ENCODE data around the gene SHC1.

Gene SHC1

DNA sequence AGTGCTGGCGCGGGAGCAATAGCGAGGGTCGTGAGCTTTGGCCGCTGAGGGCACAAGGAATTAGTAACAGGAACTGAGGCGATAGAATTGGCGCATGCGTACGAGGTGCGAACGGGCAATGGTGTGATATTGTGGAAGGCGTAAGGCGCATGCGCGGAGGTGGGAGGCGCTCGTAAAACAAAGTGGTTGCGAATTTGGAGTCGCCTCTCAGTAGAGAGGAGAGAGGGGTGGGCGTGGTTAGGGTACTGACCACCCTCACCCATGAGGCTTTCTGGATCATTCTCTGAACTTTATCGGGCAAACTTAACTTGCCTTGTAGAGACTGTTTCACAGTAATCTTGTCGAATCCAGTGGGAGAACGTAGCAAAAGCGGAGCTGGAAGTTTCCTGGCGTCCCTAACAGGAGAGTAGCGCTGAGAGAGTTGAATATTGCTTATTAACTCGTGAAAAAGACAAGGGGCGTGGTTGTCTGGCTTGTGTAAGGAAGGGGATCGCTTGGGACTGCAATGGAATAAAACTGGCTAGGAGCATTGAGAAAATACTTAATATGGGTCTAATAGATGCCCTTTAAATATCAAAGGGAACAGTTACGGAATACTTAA lies 4.4 kb upstream of the SHC1 start:
- no peaks in the 10 kb centered on the region for H3K9me3 ChIP-seq (replicated peaks in 1 of 11)
- peak overlapping the region; percentile 79 to 99 (median 91) for H3K9ac ChIP-seq
- H3K27me3 ChIP-seq: no peaks in the 10 kb centered on the region
- H3K36me3 ChIP-seq: peaks cover 0 to 33% (median 19%) of the 10 kb centered on the region in 11 experiments; a peak in 19 of 22 replicates
- H3K27ac ChIP-seq: peak overlapping the region; percentile 65 to 100 (median 96)
- peaks cover 10 to 35% (median 26%) of the 10 kb centered on the region in 11 experiments; a peak in 17 of 22 replicates for H4K20me1 ChIP-seq
- H3K4me2 ChIP-seq: peak overlapping the region; percentile 81 to 95 (median 91)
- peak overlapping the region; percentile 64 to 86 (median 69) for H3K4me3 ChIP-seq
- no peak for TF ChIP-seq Cebpa-rat (IDR thresholded peaks at IDR 0.05)
- peaks cover 57 to 67% (median 61%) of the 10 kb centered on the region in 10 experiments for H3K4me1 ChIP-seq

DNA sequence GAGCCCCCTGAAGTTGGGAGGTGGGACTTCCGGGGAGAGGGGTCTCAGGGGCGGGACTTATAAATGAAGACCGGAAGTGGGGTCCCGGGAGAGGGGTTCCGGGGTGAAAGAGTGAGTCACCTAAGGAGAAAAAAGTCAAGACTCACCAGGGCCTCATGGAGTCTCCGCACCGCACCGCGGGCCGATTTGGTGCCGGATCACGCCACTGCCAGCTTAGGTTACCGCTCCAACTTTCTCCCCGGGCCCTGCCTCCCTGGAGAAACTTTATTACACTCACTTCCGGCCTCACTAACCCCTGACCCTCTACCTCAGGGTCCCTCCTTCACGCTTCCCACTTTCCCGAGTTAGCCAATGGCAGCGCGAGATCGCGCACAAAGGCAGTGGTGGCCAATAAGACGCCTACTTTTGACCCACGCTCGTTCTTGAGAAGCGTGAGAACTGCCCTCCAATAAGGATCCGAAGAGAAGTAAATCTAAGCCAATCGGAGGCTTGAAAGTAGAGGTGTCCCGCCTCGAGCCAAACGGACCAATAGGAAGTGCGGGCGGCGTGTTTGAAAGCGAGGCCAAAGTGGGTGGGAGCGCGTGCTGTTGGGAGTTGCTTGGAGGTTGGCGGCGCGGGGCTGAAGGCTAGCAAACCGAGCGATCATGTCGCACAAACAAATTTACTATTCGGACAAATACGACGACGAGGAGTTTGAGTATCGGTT lies 3.7 kb upstream of the SHC1 start, which contains the start of gene CKS1B:
CKS1B (plus strand) TSS at position 580 of the 706 bp plus-strand sequence; CDS start at position 645, 65 bp downstream.
- peak within 1 kb of the TSS; percentile 89 to 100 (median 96) for H3K27ac ChIP-seq
- peaks cover 63 to 70% (median 68%) of the 10 kb centered on the region in 10 experiments for H3K4me1 ChIP-seq
- H3K36me3 ChIP-seq: peaks cover 0 to 30% (median 16%) of the 10 kb centered on the region in 11 experiments; a peak in 20 of 22 replicates
- peak within 1 kb of the TSS; percentile 89 to 100 (median 98) for H3K4me2 ChIP-seq
- peak within 1 kb of the TSS; percentile 64 to 86 (median 69) for H3K4me3 ChIP-seq
- H4K20me1 ChIP-seq: peaks cover 11 to 41% (median 29%) of the 10 kb centered on the region in 11 experiments; a peak in 18 of 22 replicates
- no peaks in the 10 kb centered on the region for H3K27me3 ChIP-seq
- H3K9ac ChIP-seq: peak within 1 kb of the TSS; percentile 87 to 99 (median 92)
- H3K9me3 ChIP-seq (replicated peaks in 1 of 11): no peaks in the 10 kb centered on the region
- no peak for TF ChIP-seq Cebpa-rat (IDR thresholded peaks at IDR 0.05)

DNA sequence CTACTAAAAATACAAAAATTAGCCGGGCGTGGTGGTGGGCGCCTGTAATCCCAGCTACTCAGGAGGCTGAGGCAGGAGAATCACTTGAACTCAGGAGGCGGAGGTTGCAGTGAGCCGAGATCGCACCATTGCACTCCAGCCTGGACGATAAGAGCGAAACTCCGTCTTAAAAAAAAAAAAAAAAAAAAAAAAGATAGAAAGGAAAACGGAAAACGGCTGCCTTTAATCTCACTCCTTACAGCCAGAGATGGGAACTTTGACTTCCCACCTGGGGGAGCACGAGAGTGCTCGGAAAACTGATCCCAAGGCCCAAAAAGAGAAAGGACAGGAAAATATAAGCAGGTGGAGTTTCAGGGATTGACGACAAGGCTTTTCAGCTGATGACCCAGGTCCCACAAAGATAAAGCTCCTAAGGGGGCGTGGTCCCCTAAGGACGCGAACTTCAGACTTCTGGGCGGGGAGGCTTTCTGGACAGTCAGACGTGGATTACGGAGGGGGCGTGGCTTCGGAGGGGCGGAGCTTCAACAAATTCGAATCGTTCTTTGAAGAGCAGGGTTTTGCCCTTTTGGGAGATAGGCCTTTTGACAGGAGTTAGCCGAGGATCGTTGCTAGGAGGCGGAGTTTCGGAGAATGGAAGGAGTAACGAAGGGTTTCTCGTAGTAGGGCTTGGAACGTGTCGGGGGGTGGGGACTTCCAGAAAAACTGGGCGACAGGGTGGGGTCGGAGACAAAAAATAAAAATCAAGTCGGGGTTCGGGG lies 3.0 kb upstream of the SHC1 start:
- no peak for TF ChIP-seq Cebpa-rat (IDR thresholded peaks at IDR 0.05)
- Histone ChIP-seq H3K9ac (peak overlapping the region; percentile 87 to 99 (median 92)), H3K27ac (peak overlapping the region; percentile 89 to 100 (median 96)), H4K20me1 (peaks cover 11 to 48% (median 36%) of the 10 kb centered on the region in 11 experiments; a peak in 18 of 22 replicates), H3K27me3 (no peaks in the 10 kb centered on the region), H3K9me3 (replicated peaks in 1 of 11) (no peaks in the 10 kb centered on the region), H3K4me2 (peak overlapping the region; percentile 89 to 100 (median 98)), H3K4me3 (peak overlapping the region; percentile 64 to 86 (median 69)), H3K36me3 (peaks cover 5 to 30% (median 19%) of the 10 kb centered on the region in 11 experiments), H3K4me1 (peaks cover 71 to 77% (median 75%) of the 10 kb centered on the region in 10 experiments)

DNA sequence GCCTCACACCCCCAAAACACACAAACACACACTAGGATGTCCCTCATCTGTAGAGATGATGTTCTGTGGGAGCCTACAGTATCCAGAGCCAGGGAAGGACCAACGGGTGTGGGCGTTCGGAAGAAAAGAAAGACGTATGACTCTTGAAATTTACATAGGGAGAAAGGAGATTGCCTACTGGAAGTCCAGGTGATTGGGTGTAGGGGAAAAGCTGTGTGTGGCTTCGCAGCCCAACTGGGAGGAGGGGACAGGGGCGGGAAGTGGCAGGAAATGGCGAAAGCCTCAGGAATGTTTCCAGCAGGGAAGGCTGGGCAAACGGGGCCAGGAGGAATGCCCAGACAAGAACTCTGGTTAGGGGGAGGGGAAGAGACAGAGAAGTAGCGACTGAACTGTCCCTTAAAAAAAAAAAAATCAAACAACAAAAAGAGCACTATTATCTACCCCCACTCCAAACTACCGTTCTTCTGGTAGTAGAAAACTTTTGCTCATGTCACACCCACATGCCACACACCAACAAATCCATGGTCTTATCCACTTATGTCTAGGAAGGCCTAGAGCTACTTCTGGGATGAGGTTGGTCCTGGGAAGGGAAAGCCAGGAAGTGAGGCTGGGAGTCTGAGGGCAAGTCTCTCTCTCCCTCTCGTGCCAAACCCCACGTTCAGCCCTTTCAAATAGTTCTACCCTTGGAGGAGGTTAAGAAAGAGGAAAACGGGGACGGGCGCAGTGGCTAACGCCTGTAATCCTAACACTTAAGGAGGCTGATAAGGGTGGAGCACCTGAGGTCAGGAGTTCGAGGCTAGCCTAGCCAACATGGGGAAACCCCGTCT lies 2.2 kb upstream of the SHC1 start:
- Histone ChIP-seq H4K20me1 (peaks cover 11 to 54% (median 38%) of the 10 kb centered on the region in 11 experiments; a peak in 18 of 22 replicates), H3K27me3 (no peaks in the 10 kb centered on the region), H3K4me3 (peak overlapping the region; percentile 64 to 86 (median 69)), H3K4me1 (peaks cover 65 to 77% (median 74%) of the 10 kb centered on the region in 10 experiments), H3K4me2 (peak overlapping the region; percentile 89 to 100 (median 98)), H3K9ac (peak overlapping the region; percentile 87 to 99 (median 92); a peak in 21 of 22 replicates), H3K36me3 (peaks cover 13 to 30% (median 19%) of the 10 kb centered on the region in 11 experiments), H3K9me3 (replicated peaks in 1 of 11) (no peaks in the 10 kb centered on the region), H3K27ac (peak overlapping the region in 10 of 11 experiments; percentile 9 to 100 (median 92); a peak in 18 of 22 replicates)
- TF ChIP-seq Cebpa-rat (IDR thresholded peaks at IDR 0.05): no peak

DNA sequence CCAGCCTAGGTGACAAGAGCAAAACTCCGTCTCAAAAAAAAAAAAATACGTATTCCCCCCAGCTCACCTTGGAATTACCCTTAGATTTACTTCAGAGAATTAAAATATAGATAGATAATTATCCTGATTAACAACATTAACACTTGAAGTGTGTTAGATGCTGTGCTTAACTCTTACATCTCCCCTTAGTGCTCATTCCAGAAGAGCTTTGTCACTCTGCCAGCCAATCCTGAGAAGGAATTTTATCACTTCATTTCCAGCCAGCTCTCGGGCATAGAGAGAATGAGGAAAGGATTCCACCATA lies 1.6 kb upstream of the SHC1 start:
- Histone ChIP-seq H3K4me3 (peak overlapping the region in 7 of 10 experiments; percentile 64 to 86 (median 69); a peak in 9 of 20 replicates), H3K9ac (peak overlapping the region; percentile 87 to 99 (median 92); a peak in 19 of 22 replicates), H4K20me1 (peaks cover 11 to 59% (median 39%) of the 10 kb centered on the region in 11 experiments; a peak in 18 of 22 replicates), H3K27me3 (no peaks in the 10 kb centered on the region), H3K27ac (peak overlapping the region in 8 of 11 experiments; percentile 9 to 98 (median 90); a peak in 8 of 22 replicates), H3K4me2 (peak overlapping the region; percentile 89 to 100 (median 98)), H3K4me1 (peaks cover 59 to 77% (median 74%) of the 10 kb centered on the region in 10 experiments), H3K36me3 (peaks cover 18 to 30% (median 24%) of the 10 kb centered on the region in 11 experiments), H3K9me3 (replicated peaks in 1 of 11) (no peaks in the 10 kb centered on the region)
- no peak for TF ChIP-seq Cebpa-rat (IDR thresholded peaks at IDR 0.05)

DNA sequence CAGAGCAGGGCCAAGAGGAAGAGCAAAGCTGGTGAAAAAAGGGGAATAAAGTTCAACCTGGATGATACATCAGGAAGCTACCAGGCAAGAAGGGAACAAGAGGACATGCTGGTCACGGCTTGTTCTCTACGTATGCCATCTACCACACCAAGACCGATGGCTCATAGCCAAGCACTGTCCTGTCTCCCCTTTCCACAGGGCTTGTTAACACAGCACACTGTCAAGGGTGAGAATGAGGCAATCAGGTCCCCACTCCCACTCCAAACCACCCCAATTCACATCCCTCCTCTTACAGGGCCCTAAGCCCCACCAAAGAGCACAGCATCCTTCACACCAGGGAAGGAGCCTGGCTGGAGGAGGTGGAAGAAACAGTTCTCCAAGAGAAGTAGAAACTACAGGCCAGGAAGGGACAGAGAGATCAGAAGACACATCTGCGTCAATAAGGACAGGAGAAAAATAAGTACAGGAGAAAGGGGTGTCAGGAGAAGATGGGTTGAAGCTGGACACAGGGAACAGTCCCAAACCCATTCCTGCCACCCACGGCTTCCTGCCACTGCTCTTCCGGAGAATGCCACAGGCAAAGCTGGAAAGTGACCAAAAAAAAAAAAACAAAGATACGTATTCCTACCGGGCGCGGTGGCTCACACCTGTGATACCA lies 923 bp upstream of the SHC1 start:
- peaks cover 52 to 74% (median 68%) of the 10 kb centered on the region in 10 experiments for H3K4me1 ChIP-seq
- peak overlapping the region; percentile 89 to 100 (median 98) for H3K4me2 ChIP-seq
- no peaks in the 10 kb centered on the region for H3K9me3 ChIP-seq (replicated peaks in 1 of 11)
- TF ChIP-seq Cebpa-rat (IDR thresholded peaks at IDR 0.05): no peak
- H3K36me3 ChIP-seq: peaks cover 25 to 35% (median 31%) of the 10 kb centered on the region in 11 experiments
- peak overlapping the region; percentile 38 to 76 (median 59); a peak in 18 of 20 replicates for H3K4me3 ChIP-seq
- H4K20me1 ChIP-seq: peaks cover 16 to 66% (median 39%) of the 10 kb centered on the region in 11 experiments; a peak in 19 of 22 replicates
- no peaks in the 10 kb centered on the region for H3K27me3 ChIP-seq
- peak overlapping the region; percentile 49 to 90 (median 78); a peak in 21 of 22 replicates for H3K27ac ChIP-seq
- H3K9ac ChIP-seq: peak overlapping the region; percentile 65 to 99 (median 79); a peak in 21 of 22 replicates

DNA sequence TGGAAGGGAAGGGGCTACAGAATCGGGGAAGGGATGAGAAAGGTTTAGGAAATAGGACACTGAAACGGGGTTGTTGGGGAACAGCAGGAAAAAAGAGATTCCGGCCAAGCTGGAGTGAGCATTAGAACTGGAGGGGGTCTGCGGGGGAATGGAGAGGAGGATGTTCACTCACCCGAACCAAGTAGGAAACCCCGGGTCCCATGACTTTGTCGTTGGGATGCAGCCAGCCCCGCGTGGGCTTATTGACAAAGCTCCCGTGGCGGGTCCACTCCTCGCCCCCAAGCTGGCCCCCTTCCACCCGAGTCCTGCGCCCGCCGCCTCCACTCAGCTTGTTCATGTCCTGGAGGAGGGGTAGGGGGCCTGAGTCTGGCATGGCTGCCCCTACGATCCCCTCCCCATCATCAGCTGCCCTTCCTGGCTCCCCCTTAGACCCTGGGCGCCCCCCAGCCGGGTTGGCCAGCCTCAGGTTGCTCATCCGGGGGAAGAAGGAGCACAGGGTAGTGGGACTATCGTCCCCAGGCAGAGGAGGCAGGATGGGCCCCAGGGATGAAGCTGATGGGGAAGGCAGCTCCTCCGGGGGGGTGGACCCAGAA lies 591 bp downstream of the SHC1 start:
- TF ChIP-seq Cebpa-rat (IDR thresholded peaks at IDR 0.05): no peak
- peak overlapping the region; percentile 89 to 100 (median 98) for H3K4me2 ChIP-seq
- no peaks in the 10 kb centered on the region for H3K27me3 ChIP-seq
- peak overlapping the region; percentile 49 to 90 (median 78); a peak in 21 of 22 replicates for H3K27ac ChIP-seq
- H3K4me1 ChIP-seq: peaks cover 45 to 84% (median 65%) of the 10 kb centered on the region in 10 experiments
- H3K9ac ChIP-seq: peak overlapping the region; percentile 65 to 99 (median 79)
- H3K36me3 ChIP-seq: peaks cover 40 to 49% (median 46%) of the 10 kb centered on the region in 11 experiments
- peaks cover 26 to 80% (median 39%) of the 10 kb centered on the region in 11 experiments; a peak in 19 of 22 replicates for H4K20me1 ChIP-seq
- peak overlapping the region; percentile 38 to 76 (median 59) for H3K4me3 ChIP-seq
- H3K9me3 ChIP-seq (replicated peaks in 1 of 11): no peaks in the 10 kb centered on the region

Measured in BLaER1 treated with 17β-estradiol and CSF1 and Interleukin-3, amounts not matched to agents 10 nM and 100 nM (cell line).